NB4 (cell line): ENCODE data around the gene RGS19.

ENCODE experiments used
- POLR2A ChIP-seq: IDR thresholded peaks from 2 replicates; pipeline ENCODE4 v1.6.1; 2011; ENCODE audit warnings: mild to moderate bottlenecking; ENCODE audit not compliant: insufficient read length; ENCODE audit errors: extremely low read depth
- TF ChIP-seq, protein P1 (sequence below): IDR thresholded peaks from one replicate; pipeline ENCODE4 v1.5.1; 2012; ENCODE audit warnings: low read depth, low read length

DNA sequence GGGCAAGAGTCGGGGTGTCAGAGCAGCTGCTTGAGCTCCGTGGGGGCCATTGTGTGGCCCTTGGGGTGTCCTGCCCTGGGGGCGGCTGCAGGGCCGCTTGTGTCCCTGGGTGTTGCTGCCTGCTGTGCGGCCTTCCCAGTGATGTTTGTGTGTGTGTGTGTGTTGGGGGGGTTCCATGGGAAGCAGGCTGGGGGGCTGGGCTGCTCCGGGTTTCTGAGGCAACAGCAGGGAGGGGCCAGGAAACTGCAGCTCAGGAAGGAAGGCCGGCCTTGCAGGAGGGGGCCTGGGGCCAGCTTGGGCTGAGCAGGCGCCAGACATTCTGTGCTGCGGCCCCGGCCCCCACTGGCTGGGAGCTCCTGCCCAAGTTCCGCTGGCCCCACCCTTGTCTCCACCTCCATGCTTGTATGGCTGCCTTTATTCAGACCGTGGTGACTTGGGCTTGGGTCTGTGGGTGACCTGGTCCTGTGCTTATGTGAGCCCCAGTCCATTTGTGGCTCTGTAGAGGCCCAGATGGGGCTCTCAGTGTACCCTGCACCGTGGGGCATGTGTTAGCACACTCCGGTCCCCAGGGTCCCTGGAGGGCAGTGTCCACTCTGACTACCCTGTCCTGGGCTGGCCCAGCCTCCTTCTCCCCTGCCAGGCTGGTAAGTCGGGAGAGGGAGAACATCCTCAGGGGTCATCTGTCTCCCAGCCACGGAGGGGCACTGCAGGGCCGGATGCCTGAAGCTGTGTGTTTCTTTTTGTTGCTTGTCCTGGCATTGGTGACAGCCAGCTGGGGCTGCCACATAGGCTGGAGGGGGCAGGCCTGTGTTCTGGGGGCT is 25.3 kb downstream of the RGS19 start:
- TF ChIP-seq, protein P1, sequence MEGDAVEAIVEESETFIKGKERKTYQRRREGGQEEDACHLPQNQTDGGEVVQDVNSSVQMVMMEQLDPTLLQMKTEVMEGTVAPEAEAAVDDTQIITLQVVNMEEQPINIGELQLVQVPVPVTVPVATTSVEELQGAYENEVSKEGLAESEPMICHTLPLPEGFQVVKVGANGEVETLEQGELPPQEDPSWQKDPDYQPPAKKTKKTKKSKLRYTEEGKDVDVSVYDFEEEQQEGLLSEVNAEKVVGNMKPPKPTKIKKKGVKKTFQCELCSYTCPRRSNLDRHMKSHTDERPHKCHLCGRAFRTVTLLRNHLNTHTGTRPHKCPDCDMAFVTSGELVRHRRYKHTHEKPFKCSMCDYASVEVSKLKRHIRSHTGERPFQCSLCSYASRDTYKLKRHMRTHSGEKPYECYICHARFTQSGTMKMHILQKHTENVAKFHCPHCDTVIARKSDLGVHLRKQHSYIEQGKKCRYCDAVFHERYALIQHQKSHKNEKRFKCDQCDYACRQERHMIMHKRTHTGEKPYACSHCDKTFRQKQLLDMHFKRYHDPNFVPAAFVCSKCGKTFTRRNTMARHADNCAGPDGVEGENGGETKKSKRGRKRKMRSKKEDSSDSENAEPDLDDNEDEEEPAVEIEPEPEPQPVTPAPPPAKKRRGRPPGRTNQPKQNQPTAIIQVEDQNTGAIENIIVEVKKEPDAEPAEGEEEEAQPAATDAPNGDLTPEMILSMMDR, result no peak
- no peak for TF ChIP-seq POLR2A
